SU-DHL-6 (cell line): ENCODE measurements around the gene ATP10D.

ENCODE experiments used
- H2AFZ ChIP-seq: fragments of 200-600 bp; sonication (generic); 2 replicates; pipeline ENCODE4 v1.6.1; 2014; ENCODE audit warnings: low read depth, mild to moderate bottlenecking, moderate library complexity, mixed read lengths, antibody characterized with exemption, low read length; ENCODE audit not compliant: severe bottlenecking
- H3F3A ChIP-seq: fragments of 200-600 bp; shearing (Covaris generic); 2 replicates; pipeline ENCODE4 v1.6.0; 2016; ENCODE audit warnings: antibody characterized with exemption, mild to moderate bottlenecking; ENCODE audit not compliant: insufficient read depth
- H3K27ac ChIP-seq: fragments of 200-600 bp; sonication (generic); 2 replicates; pipeline ENCODE4 v1.5.1; 2016; ENCODE audit warnings: low read depth, mild to moderate bottlenecking, low read length, moderate library complexity, mixed read lengths
- H3K27me3 ChIP-seq: fragments of 200-600 bp; sonication (generic), shearing (Covaris generic); 2 replicates; pipeline ENCODE4 v1.6.0; 2014; ENCODE audit warnings: mild to moderate bottlenecking, low read length
- H3K36me3 ChIP-seq: fragments of 200-600 bp; sonication (generic); 2 replicates; pipeline ENCODE4 v1.6.1; 2014; ENCODE audit warnings: mild to moderate bottlenecking, low read length, mixed read lengths
- H3K4me2 ChIP-seq: fragments of 300-600, 200-600 bp; shearing (Covaris generic), sonication (generic); 2 replicates; pipeline ENCODE4 v1.6.0; 2014; ENCODE audit warnings: low read length, low read depth, mild to moderate bottlenecking; ENCODE audit not compliant: poor library complexity, severe bottlenecking
- H3K4me3 ChIP-seq: fragments of 200-600 bp; sonication (generic); 2 replicates; pipeline ENCODE4 v1.5.1; 2014; ENCODE audit warnings: antibody characterized with exemption, low read length, mild to moderate bottlenecking, mixed read lengths; ENCODE audit not compliant: insufficient read depth, poor library complexity, severe bottlenecking
- H3K79me2 ChIP-seq: fragments of 200-600 bp; sonication (generic); 2 replicates; pipeline ENCODE4 v1.6.1; 2014; ENCODE audit warnings: mild to moderate bottlenecking, low read length, moderate library complexity; ENCODE audit not compliant: insufficient read depth
- H3K9ac ChIP-seq: fragments of 200-600 bp; sonication (generic); 2 replicates; pipeline ENCODE4 v1.7.0; 2014; ENCODE audit warnings: mild to moderate bottlenecking, low read length
- H3K9me2 ChIP-seq: fragments of 200-600 bp; sonication (generic); replicated peaks from 2 replicates; pipeline ENCODE4 v1.6.1; 2014; ENCODE audit warnings: low read length; ENCODE audit not compliant: insufficient read depth
- H3K9me3 ChIP-seq: fragments of 200-600 bp; sonication (generic); 2 replicates; pipeline ENCODE4 v1.6.1; 2014; ENCODE audit warnings: low read length, mixed read lengths; ENCODE audit not compliant: insufficient read depth
- H4K20me1 ChIP-seq: fragments of 200-600 bp; sonication (generic); 2 replicates; pipeline ENCODE4 v1.6.1; 2014; ENCODE audit warnings: low read depth, mild to moderate bottlenecking, antibody characterized with exemption, low read length, moderate library complexity, mixed read lengths
- CTCF ChIP-seq: fragments of 200-600 bp; sonication (generic); IDR thresholded peaks from one replicate; pipeline ENCODE4 v1.5.1; 2017; ENCODE audit warnings: antibody characterized with exemption, mild to moderate bottlenecking, low read length, moderate library complexity; ENCODE audit not compliant: insufficient read depth, poor library complexity, severe bottlenecking
- EZH2phosphoT487 ChIP-seq: fragments of 200-600 bp; sonication (generic), shearing (Covaris generic); conservative IDR thresholded peaks from 2 replicates; pipeline ENCODE4 v1.6.1; 2018; ENCODE audit warnings: mild to moderate bottlenecking, antibody characterized with exemption, low read length, moderate library complexity, mixed read lengths

The ATP10D gene

GRCh38 chr4:47478804-47479203 lies 6.3 kb upstream of the ATP10D start:
- Histone ChIP-seq H2AFZ (no peak overlapping the region), H3K79me2 (no peaks in the 10 kb centered on the region), H3K4me3 (no peak overlapping the region), H3K9me3 (no peaks in the 10 kb centered on the region), H4K20me1 (no peaks in the 10 kb centered on the region), H3K27ac (no peak overlapping the region), H3K9ac (no peak overlapping the region), H3K4me2 (no peak overlapping the region), H3K36me3 (no peaks in the 10 kb centered on the region), H3K27me3 (no peaks in the 10 kb centered on the region), H3K9me2 (no peaks in the 10 kb centered on the region), H3F3A (0 out of 2 replicates have a peak, but pooled peaks cover 1% of the 10 kb centered on the region)
- no peak for TF ChIP-seq CTCF
- no peak for TF ChIP-seq EZH2phosphoT487

- no peaks in the 10 kb centered on the region for H4K20me1 ChIP-seq
- H3K27me3 ChIP-seq: no peaks in the 10 kb centered on the region
- H3K4me2 ChIP-seq: peak overlapping the region; percentile 31
- H3K36me3 ChIP-seq: no peaks in the 10 kb centered on the region
- TF ChIP-seq EZH2phosphoT487 (no peak), CTCF (no peak)
- H3K9me2 ChIP-seq: no peaks in the 10 kb centered on the region
- no peak overlapping the region for H3K27ac ChIP-seq
- peaks cover 4% of the 10 kb centered on the region; the same call in 1 of the 2 replicates for H3F3A ChIP-seq
- H2AFZ ChIP-seq: peak overlapping the region; percentile 65
- H3K79me2 ChIP-seq: no peaks in the 10 kb centered on the region
- H3K4me3 ChIP-seq: no peak overlapping the region
- no peak overlapping the region for H3K9ac ChIP-seq
- H3K9me3 ChIP-seq: no peaks in the 10 kb centered on the region
Measured at GRCh38 chr4:47482326-47482725, 2.7 kb upstream of the ATP10D start.

- H3K36me3 ChIP-seq: no peaks in the 10 kb centered on the region
- no peak overlapping the region for H3K4me2 ChIP-seq
- no peaks in the 10 kb centered on the region for H3K9me2 ChIP-seq
- H2AFZ ChIP-seq: peak overlapping the region; percentile 94
- H3K9me3 ChIP-seq: no peaks in the 10 kb centered on the region
- H3K9ac ChIP-seq: no peak overlapping the region
- no peaks in the 10 kb centered on the region for H3K27me3 ChIP-seq
- no peak overlapping the region for H3K27ac ChIP-seq
- no peaks in the 10 kb centered on the region for H4K20me1 ChIP-seq
- H3K4me3 ChIP-seq: no peak overlapping the region
- H3F3A ChIP-seq: peaks cover 4% of the 10 kb centered on the region; the same call in 1 of the 2 replicates
- TF ChIP-seq EZH2phosphoT487 (no peak), CTCF (no peak)
- no peaks in the 10 kb centered on the region for H3K79me2 ChIP-seq
Measured at GRCh38 chr4:47483745-47484144, 1.3 kb upstream of the ATP10D start.
